Endometrial microvascular endothelial cells (primary cell): Measurements from ENCODE around the gene CRB3. TPM values are rescaled to one million over a fixed set of nuclear protein-coding genes. Genes with fewer than 3 reads are reported as not detected.
"Not testable (repeated sequence)": the region's sequence is repeated elsewhere in the genome, so short reads cannot be mapped to it uniquely, and the experiment has no call there.

Experiments used
- in situ Hi-C: cut with HindIII; loops from 2 replicates; pipeline ENCODE4 v1.10.0; 2017; ENCODE audit warnings: low sequenced_read_pairs, low pct_unique_long_range_greater_than_20kb; ENCODE audit errors: inconsistent ontology term
- total RNA-seq: library from RNA; depleted of rRNA; stranded (reverse); fragments of >200 nt; gene quantifications from one replicate; pipeline ENCODE4 v1.2.3, GENCODE V29; 2015; ENCODE audit errors: inconsistent ontology term

The CRB3 gene
- total RNA-seq, 1 donor from 2014 or later, result not detected

- in situ Hi-C loops, result not testable (repeated sequence)
These were observed 44.1 kb downstream of the CRB3 start for GRCh38 chr19:6508028-6508771.

- in situ Hi-C loops, result no loop called here
These were observed 45.3 kb downstream of the CRB3 start for GRCh38 chr19:6509118-6509971.

GRCh38 chr19:6510618-6511017, 46.5 kb downstream of the CRB3 start:
- in situ Hi-C loops, result no loop called here

- in situ Hi-C loops, result no loop called here
These were observed 50.0 kb downstream of the CRB3 start for GRCh38 chr19:6514089-6514488.

- in situ Hi-C loops, result no loop called here
These were observed 51.0 kb downstream of the CRB3 start for GRCh38 chr19:6514926-6515544.

GRCh38 chr19:6516018-6516658, 52.1 kb downstream of the CRB3 start:
- in situ Hi-C loops, result no loop called here

Other genes starting within 250 kb of the CRB3 start
- 17.2 TPM for gene MLLT1, start 184.3 kb upstream of the CRB3 start, total RNA-seq
- gene ACER1, start 130.7 kb upstream of the CRB3 start, total RNA-seq, result not detected
- gene CLPP, start 102.7 kb upstream of the CRB3 start, total RNA-seq, result 109 TPM
- 43.9 TPM for gene ALKBH7, start 91.5 kb upstream of the CRB3 start, total RNA-seq
- 0.46 TPM for gene PSPN, start 88.3 kb upstream of the CRB3 start, total RNA-seq
- gene GTF2F1, start 71.1 kb upstream of the CRB3 start, total RNA-seq, result 32.3 TPM
- 251 TPM for gene KHSRP, start 39.5 kb upstream of the CRB3 start, total RNA-seq
- gene SLC25A41, start 30.5 kb upstream of the CRB3 start, total RNA-seq, result not detected
- 15.1 TPM for gene SLC25A23, start 4.5 kb upstream of the CRB3 start, total RNA-seq
- not detected for gene DENND1C, start 17.5 kb downstream of the CRB3 start, total RNA-seq
- gene TUBB4A, start 38.0 kb downstream of the CRB3 start, total RNA-seq, result not detected
- gene TNFSF9, start 66.8 kb downstream of the CRB3 start, total RNA-seq, result 6.7 TPM
- gene CD70, start 126.9 kb downstream of the CRB3 start, total RNA-seq, result 12.3 TPM
- gene TNFSF14, start 205.9 kb downstream of the CRB3 start, total RNA-seq, result not detected